H1 (cell line): ENCODE results near the gene CTDNEP1. TPM values are rescaled to one million over a fixed set of nuclear protein-coding genes. Genes with fewer than 3 reads are reported as not detected.

ENCODE experiments used
- CHD1 ChIP-seq: IDR thresholded peaks from 2 replicates; pipeline ENCODE4 v1.6.1; 2012; ENCODE audit warnings: low read depth, low read length, improper control_type of control experiment
- EZH2 ChIP-seq: fragments of 200-600 bp; sonication (generic); IDR thresholded peaks from 2 replicates; pipeline ENCODE4 v1.7.1; 2012; ENCODE audit warnings: low read depth, mild to moderate bottlenecking, moderate library complexity, low read length, inconsistent platforms; ENCODE audit not compliant: severe bottlenecking
- GABPA ChIP-seq: IDR thresholded peaks from 2 replicates; pipeline ENCODE4 v1.6.1; 2011; ENCODE audit warnings: mild to moderate bottlenecking, low read length, moderate library complexity, borderline replicate concordance; ENCODE audit not compliant: insufficient read depth
- JUN ChIP-seq: IDR thresholded peaks from 2 replicates; pipeline ENCODE4 v1.6.1; 2011; ENCODE audit warnings: low read depth, mild to moderate bottlenecking, improper control_type of control experiment, low read length
- POLR2A ChIP-seq, 2 experiments: IDR thresholded peaks; 1 replicate in 1 of 2; 2 replicates in 1 of 2; pipeline ENCODE4 v1.6.1; 2011; ENCODE audit warnings: low read depth in 2 of 2, low read length in 2 of 2, mild to moderate bottlenecking in 2 of 2; ENCODE audit errors: control extremely low read depth in 1 of 2
- RBBP5 ChIP-seq: IDR thresholded peaks from 2 replicates; pipeline ENCODE4 v1.7.1; 2012; ENCODE audit warnings: low read depth, mild to moderate bottlenecking, inconsistent platforms, low read length, moderate library complexity, borderline replicate concordance
- SP1 ChIP-seq: IDR thresholded peaks from 2 replicates; pipeline ENCODE4 v1.6.1; 2011; ENCODE audit warnings: low read depth, low read length
- SP2 ChIP-seq: IDR thresholded peaks from 2 replicates; pipeline ENCODE4 v1.6.1; 2012; ENCODE audit warnings: mild to moderate bottlenecking, low read length, inconsistent platforms
- SRF ChIP-seq: IDR thresholded peaks from 2 replicates; pipeline ENCODE4 v1.6.1; 2011; ENCODE audit warnings: mild to moderate bottlenecking, low read depth, low read length, moderate library complexity
- SUZ12 ChIP-seq: fragments of 200-600 bp; sonication (generic); IDR thresholded peaks from 2 replicates; pipeline ENCODE4 v1.6.1; 2012; ENCODE audit warnings: mild to moderate bottlenecking, inconsistent platforms, low read length, moderate library complexity, mixed read lengths
- TCF12 ChIP-seq: IDR thresholded peaks from 2 replicates; pipeline ENCODE4 v1.6.1; 2011; ENCODE audit warnings: low read depth, mild to moderate bottlenecking, low read length
- polyA plus RNA-seq, 7 experiments: library from polyadenylated mRNA; depleted of rRNA in 3 of 7; stranded (reverse) in 5 of 7; unstranded in 2 of 7; fragments of >200 nt in 5 of 7; fragments of 200-250 nt in 2 of 7; gene quantifications; 1 replicate in 5 of 7; 2 replicates in 1 of 7; 4 replicates in 1 of 7; pipeline versions ENCODE4 v1.2.1 to v1.2.3, GENCODE V29; 2011 to 2013; ENCODE audit warnings: missing spikeins in 2 of 7, mixed read lengths in 2 of 7
- total RNA-seq: library from RNA; stranded (reverse); fragmentation: NEBNext Ultra II Directional; extraction: Animal tissue kit (Norgen Biotek cat#: 25700); gene quantifications from 2 replicates; pipeline ENCODE4 v1.2.1, GENCODE V29; 2021
- TF ChIP-seq, protein P1 (sequence below): IDR thresholded peaks from 2 replicates; pipeline ENCODE4 v1.6.1; 2011; ENCODE audit warnings: low read length, improper control_type of control experiment
- TF ChIP-seq, protein P2 (sequence below), 3 experiments: IDR thresholded peaks; 1 replicate in 2 of 3; 2 replicates in 1 of 3; pipeline versions ENCODE4 v1.5.1 to v1.6.1; 2011; ENCODE audit warnings: low read length in 3 of 3, mild to moderate bottlenecking in 3 of 3, inconsistent platforms in 2 of 3, low read depth in 1 of 3, moderate library complexity in 1 of 3; ENCODE audit not compliant: insufficient read depth in 1 of 3; ENCODE audit errors: control extremely low read depth in 1 of 3

CTDNEP1 gene
- total and polyA plus RNA-seq, 2 of the 8 experiments (the other 6 are each of a cell fraction or from before 2014, with no cell fraction given) = 114 to 123 TPM

DNA sequence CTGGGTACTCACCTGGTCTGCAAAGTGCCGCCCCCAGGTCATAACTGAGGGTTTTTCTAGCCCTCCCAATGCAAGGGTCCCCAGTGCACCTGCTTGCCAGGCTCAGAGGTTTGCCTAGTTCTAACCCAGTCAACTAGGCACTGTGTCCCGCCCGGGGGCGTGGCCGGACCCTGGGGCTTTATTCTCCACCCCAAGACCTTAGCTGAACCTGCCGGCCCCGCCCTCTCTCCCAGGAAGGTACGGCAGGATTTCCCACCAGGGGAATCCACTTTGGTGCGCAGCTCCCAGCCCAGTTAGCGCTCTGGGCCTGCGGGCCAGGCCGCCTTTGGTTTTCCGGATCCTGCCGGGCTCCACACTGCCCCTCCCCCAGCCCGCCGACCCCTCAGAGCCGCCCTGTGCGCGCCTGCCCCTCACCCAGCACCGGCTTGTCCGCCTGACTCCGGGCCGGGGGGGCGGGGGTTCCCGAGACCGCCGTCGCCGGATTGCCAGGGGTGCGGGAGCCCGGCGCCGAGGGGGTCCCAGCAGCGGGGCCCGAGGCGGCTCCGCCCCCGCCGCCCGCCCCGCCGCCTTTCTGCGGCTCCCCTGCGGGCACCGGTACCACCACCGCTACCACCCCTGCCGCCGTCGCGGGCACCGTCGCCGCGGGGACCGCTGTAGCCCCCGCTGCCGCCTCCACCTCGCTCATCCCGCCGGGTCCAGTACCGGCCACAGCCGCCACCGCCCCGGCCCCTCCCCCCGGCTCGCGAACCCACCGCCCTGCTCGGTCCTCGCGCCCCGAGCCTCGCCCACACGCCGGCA, 42.5 kb upstream of the CTDNEP1 start (continued):
- TF ChIP-seq SRF (no peak), SUZ12 (no peak), JUN (no peak), GABPA (no peak), TCF12 (no peak), RBBP5 (0 out of 2 replicates have a peak, but pooled peaks have one; percentile 22), POLR2A (IDR thresholded peaks at IDR 0.05; ENCODE audit: control extremely low read depth in 1 of 2, low read depth in 2 of 2, low read length in 2 of 2) (peak in 1 of 2 experiments; percentile 31; a peak in 1 of 3 replicates), EZH2 (no peak), CHD1 (no peak), SP2 (no peak), SP1 (no peak)
- TF ChIP-seq, protein P1, sequence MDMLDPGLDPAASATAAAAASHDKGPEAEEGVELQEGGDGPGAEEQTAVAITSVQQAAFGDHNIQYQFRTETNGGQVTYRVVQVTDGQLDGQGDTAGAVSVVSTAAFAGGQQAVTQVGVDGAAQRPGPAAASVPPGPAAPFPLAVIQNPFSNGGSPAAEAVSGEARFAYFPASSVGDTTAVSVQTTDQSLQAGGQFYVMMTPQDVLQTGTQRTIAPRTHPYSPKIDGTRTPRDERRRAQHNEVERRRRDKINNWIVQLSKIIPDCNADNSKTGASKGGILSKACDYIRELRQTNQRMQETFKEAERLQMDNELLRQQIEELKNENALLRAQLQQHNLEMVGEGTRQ = no peak
- TF ChIP-seq, protein P2, sequence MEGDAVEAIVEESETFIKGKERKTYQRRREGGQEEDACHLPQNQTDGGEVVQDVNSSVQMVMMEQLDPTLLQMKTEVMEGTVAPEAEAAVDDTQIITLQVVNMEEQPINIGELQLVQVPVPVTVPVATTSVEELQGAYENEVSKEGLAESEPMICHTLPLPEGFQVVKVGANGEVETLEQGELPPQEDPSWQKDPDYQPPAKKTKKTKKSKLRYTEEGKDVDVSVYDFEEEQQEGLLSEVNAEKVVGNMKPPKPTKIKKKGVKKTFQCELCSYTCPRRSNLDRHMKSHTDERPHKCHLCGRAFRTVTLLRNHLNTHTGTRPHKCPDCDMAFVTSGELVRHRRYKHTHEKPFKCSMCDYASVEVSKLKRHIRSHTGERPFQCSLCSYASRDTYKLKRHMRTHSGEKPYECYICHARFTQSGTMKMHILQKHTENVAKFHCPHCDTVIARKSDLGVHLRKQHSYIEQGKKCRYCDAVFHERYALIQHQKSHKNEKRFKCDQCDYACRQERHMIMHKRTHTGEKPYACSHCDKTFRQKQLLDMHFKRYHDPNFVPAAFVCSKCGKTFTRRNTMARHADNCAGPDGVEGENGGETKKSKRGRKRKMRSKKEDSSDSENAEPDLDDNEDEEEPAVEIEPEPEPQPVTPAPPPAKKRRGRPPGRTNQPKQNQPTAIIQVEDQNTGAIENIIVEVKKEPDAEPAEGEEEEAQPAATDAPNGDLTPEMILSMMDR (IDR thresholded peaks at IDR 0.05; ENCODE audit: control extremely low read depth in 1 of 3, insufficient read depth in 1 of 3, low read depth in 1 of 3, low read length in 3 of 3) = 0 out of 4 replicates have a peak, but pooled peaks of 1 of the 3 experiments have one; percentile 1
